ENCODE measurements around the gene TPRA1.

GRCh38 chr3:127565711-127566110, 24.8 kb downstream of the TPRA1 start:
- TF ChIP-seq CBX8 (IDR thresholded peaks at IDR 0.05): no peak
- no peak for TF ChIP-seq CTCF (IDR thresholded peaks at IDR 0.05)
- no peak for TF ChIP-seq HMGXB4 (CRISPR knock-in tag; IDR thresholded peaks at IDR 0.05; ENCODE audit: borderline replicate concordance)
- no peak for TF ChIP-seq NR3C1 (IDR thresholded peaks at IDR 0.05)
- no peak for TF ChIP-seq HOXA7 (CRISPR knock-in tag; IDR thresholded peaks at IDR 0.05)
- no peak for TF ChIP-seq POLR2A (IDR thresholded peaks at IDR 0.05; ENCODE audit: low read length)
- no peak for TF ChIP-seq ELK1 (IDR thresholded peaks at IDR 0.05; ENCODE audit: low read depth, low read length)
- TF ChIP-seq SREBF2 (IDR thresholded peaks at IDR 0.05): no peak
- TF ChIP-seq BHLHE40 (IDR thresholded peaks at IDR 0.05; ENCODE audit: low read depth, low read length): no peak
- no peak for TF ChIP-seq PHF8 (IDR thresholded peaks at IDR 0.05; ENCODE audit: borderline replicate concordance, low read depth)
- no peak for TF ChIP-seq RNF2 (IDR thresholded peaks at IDR 0.05; ENCODE audit: borderline replicate concordance, low read depth)
- TF ChIP-seq RCOR1 (IDR thresholded peaks at IDR 0.05; ENCODE audit: low read depth, low read length): no peak
- no peak for TF ChIP-seq EP300 (IDR thresholded peaks at IDR 0.05)

Measured in A549 (cell line).